CD4-positive, alpha-beta T cell treated with Interleukin-15 for 4 hours (primary cell): Measurements from ENCODE around the gene BAZ1A.

Experiments
- DNase-seq: peaks from one replicate; pipeline ENCODE4 v3.0.0-alpha.2; 2020; ENCODE audit warnings: low spot score

BAZ1A gene

DNA sequence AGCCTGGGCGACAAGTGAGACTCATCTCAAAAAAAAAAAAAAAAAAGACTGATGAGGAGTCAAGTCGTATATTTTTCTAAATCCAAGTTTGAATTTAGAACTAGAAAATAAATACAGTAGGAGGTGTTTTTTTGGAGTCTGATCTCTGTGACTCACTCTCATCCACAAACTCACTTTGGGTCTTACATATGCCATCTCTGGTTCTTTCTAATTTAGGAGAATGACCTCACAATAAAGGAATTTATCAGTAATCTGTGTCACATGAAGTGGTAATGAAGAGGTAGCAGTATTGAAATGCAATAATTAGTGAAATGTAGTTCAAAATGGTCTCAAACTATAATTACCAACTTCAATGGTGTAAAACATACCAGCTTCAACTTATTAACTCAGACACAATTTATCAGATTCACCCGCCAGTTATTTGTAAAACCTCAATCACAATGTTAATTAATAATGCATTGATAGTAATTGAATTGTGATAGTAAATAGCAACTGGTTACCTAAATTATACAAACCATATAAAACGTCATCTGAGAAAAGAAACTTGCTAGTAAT lies 156.3 kb downstream of the BAZ1A start:
- no peak for DNase-seq

DNA sequence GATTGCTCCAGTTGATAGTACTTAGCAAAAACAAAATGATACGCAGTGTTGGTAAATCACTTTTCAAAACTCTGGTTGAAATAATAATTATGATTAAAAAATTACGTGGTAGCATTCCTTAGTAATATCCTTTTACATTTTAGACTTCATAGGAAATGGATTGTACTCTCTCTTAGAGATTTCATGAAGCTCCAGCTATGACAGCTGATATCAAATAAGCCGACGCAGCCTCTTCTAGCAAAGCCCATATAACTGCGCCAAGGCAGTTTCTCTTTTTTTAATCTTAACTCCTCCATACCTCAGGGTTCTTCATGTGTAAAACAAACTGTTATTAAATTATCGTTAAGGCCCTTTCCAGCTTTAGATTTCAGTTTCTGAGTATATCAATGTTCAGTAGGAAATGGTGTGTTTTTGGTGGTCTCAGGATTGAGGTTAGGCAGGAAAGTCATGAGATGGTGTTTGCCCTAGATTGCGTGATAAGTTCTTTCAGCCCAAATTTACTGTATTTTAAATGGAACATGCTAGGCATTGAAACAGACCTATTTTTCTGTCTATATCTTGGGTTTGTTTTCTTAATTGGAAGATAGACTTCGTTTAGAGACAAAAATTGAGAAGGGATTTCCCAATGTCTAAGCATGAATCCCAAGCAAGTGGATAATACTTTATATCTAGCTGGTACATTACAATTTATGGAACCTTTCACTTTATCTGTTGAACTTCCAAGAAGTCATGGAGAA lies 159.9 kb downstream of the BAZ1A start:
- peak; percentile 2 for DNase-seq

- DNase-seq, result peak; percentile 74
Observed at GRCh38 chr14:34714320-34715126, 160.6 kb downstream of the BAZ1A start, which contains the start of gene CFL2. Gene CFL2 (minus strand): TSS chr14:34714593. CDS start chr14:34714540, 53 bp downstream.

- peak; percentile 3 for DNase-seq
Observed at GRCh38 chr14:34713681-34714319, 161.4 kb downstream of the BAZ1A start.

DNA sequence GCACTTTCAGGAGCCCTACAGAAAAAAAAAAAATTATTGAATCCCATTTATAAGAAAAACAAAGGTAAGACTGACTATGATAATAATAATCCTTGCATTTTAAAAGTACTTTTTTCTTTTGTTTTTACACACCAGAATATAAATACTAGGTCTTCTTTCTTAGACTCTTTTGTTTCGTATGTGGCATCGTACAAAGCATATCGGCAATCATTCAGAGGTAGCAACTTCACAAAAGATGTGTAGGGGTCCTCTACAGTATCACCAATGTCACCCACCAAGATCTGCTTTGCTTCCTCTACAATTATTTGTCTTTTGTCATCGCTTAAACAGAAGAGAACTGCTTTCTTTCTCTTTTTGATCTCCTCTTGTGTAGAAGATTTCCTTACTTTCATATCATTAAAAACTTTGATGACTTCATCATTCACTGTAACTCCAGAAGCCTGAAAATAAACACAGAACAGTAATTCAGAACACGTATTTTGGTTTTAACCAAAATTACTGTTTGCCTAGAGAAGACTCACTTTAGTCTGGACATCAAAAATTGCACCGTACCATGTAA lies 162.0 kb downstream of the BAZ1A start:
- DNase-seq, result no peak

- DNase-seq, result no peak
Observed at GRCh38 chr14:34711796-34712712, 163.1 kb downstream of the BAZ1A start.

DNA sequence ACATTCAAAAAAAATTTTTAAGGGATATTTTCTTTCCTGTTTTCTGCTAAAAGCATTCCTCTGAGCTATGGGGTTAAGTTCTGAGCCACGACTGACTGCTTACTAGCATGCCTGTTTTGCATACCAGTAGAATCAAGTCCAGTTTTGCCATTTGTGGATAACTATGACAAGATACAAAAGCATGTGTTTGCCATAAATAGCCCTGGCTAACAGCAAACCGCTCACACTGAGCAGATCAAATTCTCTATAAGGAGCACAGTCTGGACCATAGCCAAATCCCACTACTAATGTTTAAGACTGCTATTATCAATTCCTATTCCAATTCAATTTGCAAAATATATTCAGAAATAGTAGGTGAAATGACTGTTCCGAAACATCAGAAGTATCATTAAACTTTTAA lies 164.0 kb downstream of the BAZ1A start:
- no peak for DNase-seq

- no peak for DNase-seq
Observed at GRCh38 chr14:34710744-34711143, 164.4 kb downstream of the BAZ1A start.

- DNase-seq, result no peak
Observed at GRCh38 chr14:34710006-34710405, 165.2 kb downstream of the BAZ1A start.

GRCh38 chr14:34707722-34708121 lies 167.4 kb downstream of the BAZ1A start:
- no peak for DNase-seq
